ENCODE data around the gene GPATCH2.

DNA sequence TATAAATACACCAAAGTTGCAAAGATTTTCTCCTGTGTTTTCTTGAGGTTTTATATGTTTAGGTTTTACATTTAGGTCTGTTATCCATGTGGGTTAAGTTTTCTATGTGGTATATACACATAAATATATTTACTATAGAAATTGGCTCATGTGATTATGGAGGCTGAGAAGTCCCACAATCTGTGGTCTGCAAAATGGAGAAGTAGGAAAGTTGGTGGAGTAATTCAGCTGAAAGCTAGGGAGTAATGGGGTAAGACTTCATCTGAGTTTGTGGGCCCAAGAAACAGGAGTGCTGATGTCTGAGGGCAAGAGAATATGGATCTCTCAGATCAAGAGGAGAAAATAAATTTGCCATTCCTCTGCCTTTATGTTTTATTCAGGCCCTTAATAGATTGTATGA lies 146.0 kb downstream of the GPATCH2 start:
- TF ChIP-seq CTCF (conservative IDR thresholded peaks at IDR 0.05 in 1 of 2, IDR thresholded peaks at IDR 0.05 in 1 of 2; ENCODE audit: low read depth in 1 of 2, low read length in 2 of 2) (no peak), EZH2 (IDR thresholded peaks at IDR 0.05; ENCODE audit: low read length, missing control alignments) (no peak)

Data from fibroblast of lung (primary cell).